K562 (cell line): ENCODE results near the gene MAML3. TPM values are rescaled to one million over a fixed set of nuclear protein-coding genes. Genes with fewer than 3 reads are reported as not detected.

Experiments
- ATAC-seq: fragments of 200-7000 bp; cut with Tn5 transposase; 3 replicates; pipeline ENCODE4 v1.9.1; 2020; ENCODE audit warnings: moderate library complexity
- BruUV-seq: library from RNA; stranded (reverse); fragments of 400-500 nt; replicated peaks from 2 replicates; lab custom pipeline; 2021; lab: Mats Ljungman, UMichigan
- CTCF ChIA-PET: fragments of 300-600 bp; formaldehyde crosslinking; extraction: SDS; loops from one replicate; lab custom pipeline; 2021; ENCODE audit warnings: low intra/inter-chr PET ratio; lab: Yijun Ruan, JAX
- POLR2A ChIA-PET: fragments of 300-600, 350-650 bp; sonication (Branson Sonifier 250); formaldehyde crosslinking; extraction: SDS; loops from one replicate; lab custom pipeline; 2021; ENCODE audit warnings: antibody characterized with exemption, inconsistent platforms; lab: Yijun Ruan, JAX
- DNase-seq, 4 experiments: peaks; one replicate each; pipeline versions ENCODE4 v3.0.0 to v3.0.0-alpha.2; 2011 to 2018; ENCODE audit warnings: low spot score in 3 of 4, mixed read lengths in 3 of 4; ENCODE audit errors: extremely low read depth in 1 of 4
- FAIRE-seq: peaks from 2 replicates; lab custom pipeline; 2011; peaks lifted over from hg19 to GRCh38; lab: Jason Lieb, UNC
- H2AFZ ChIP-seq: 2 replicates; pipeline ENCODE4 v1.6.0; 2011; ENCODE audit warnings: low read depth, low read length, control low read depth, inconsistent platforms
- H3K27ac ChIP-seq: fragments of 200-600 bp; 3 replicates; pipeline ENCODE4 v1.8.0; 2011; ENCODE audit warnings: low read depth, mild to moderate bottlenecking, control low read depth, inconsistent platforms, low read length, moderate library complexity, mixed read lengths; ENCODE audit errors: extremely low read depth
- H3K27me3 ChIP-seq, 2 experiments: fragments of 300-600 bp in 1 of 2; 2 replicates in 1 of 2; 3 replicates in 1 of 2; pipeline versions ENCODE4 v1.6.0 to v1.8.0; 2011; ENCODE audit warnings: inconsistent platforms in 2 of 2, low read length in 2 of 2, mild to moderate bottlenecking in 1 of 2, mixed read lengths in 1 of 2, moderate library complexity in 1 of 2; ENCODE audit not compliant: control insufficient read depth in 2 of 2, insufficient read depth in 2 of 2
- H3K36me3 ChIP-seq: fragments of 300-600 bp; 3 replicates; pipeline ENCODE4 v1.8.0; 2011; ENCODE audit warnings: mild to moderate bottlenecking, low read length, inconsistent platforms; ENCODE audit not compliant: control insufficient read depth, insufficient read depth
- H3K4me1 ChIP-seq, 2 experiments: fragments of 200-600 bp in 1 of 2; replicated peaks in 1 of 2; 2 replicates in 1 of 2; 3 replicates in 1 of 2; pipeline versions ENCODE4 v1.5.1 to v1.8.0; 2011; ENCODE audit warnings: inconsistent platforms in 2 of 2, low read length in 2 of 2, mild to moderate bottlenecking in 1 of 2, mixed read lengths in 1 of 2, moderate library complexity in 1 of 2; ENCODE audit not compliant: control insufficient read depth in 2 of 2, insufficient read depth in 2 of 2
- H3K4me2 ChIP-seq: 2 replicates; pipeline ENCODE4 v1.6.1; 2011; ENCODE audit warnings: low read length, control low read depth, inconsistent platforms, mixed read lengths; ENCODE audit not compliant: insufficient read depth
- H3K4me3 ChIP-seq: fragments of 200-600 bp; sonication (generic), shearing (Covaris generic); 2 replicates; pipeline ENCODE4 v1.5.1; 2016; ENCODE audit warnings: control low read depth, inconsistent platforms
- H3K79me2 ChIP-seq: fragments of 200-600 bp; 3 replicates; pipeline ENCODE4 v1.8.0; 2011; ENCODE audit warnings: low read length, inconsistent platforms; ENCODE audit not compliant: control insufficient read depth, insufficient read depth
- H3K9ac ChIP-seq, 2 experiments: 2 replicates each; pipeline versions ENCODE4 v1.6.0 to v1.6.1; 2011; ENCODE audit warnings: low read depth in 2 of 2, low read length in 2 of 2, control low read depth in 1 of 2, inconsistent platforms in 1 of 2, mild to moderate bottlenecking in 1 of 2, mixed read lengths in 1 of 2; ENCODE audit not compliant: insufficient read depth in 1 of 2
- H3K9me1 ChIP-seq: one replicate; pipeline ENCODE4 v1.6.0; 2011; ENCODE audit warnings: inconsistent platforms, mild to moderate bottlenecking, low read length, moderate library complexity; ENCODE audit not compliant: control insufficient read depth, insufficient read depth
- H3K9me3 ChIP-seq: replicated peaks from 2 replicates; pipeline ENCODE4 v1.5.1; 2011; ENCODE audit warnings: low read depth, low read length, inconsistent platforms; ENCODE audit not compliant: control insufficient read depth, insufficient read depth
- H4K20me1 ChIP-seq: replicated peaks from 2 replicates; pipeline ENCODE4 v1.6.1; 2011; ENCODE audit warnings: low read length, inconsistent platforms, mixed read lengths; ENCODE audit not compliant: control insufficient read depth, insufficient read depth
- GABPA ChIP-seq: fragments of 200-800 bp; sonication (Bioruptor generic); conservative IDR thresholded peaks from 2 replicates; pipeline ENCODE4 v1.6.1; 2016; ENCODE audit warnings: low read depth, missing genetic modification characterization, missing compliant biosample characterization
- HOMEZ ChIP-seq: fragments of 250-450 bp; sonication (Bioruptor Pico); IDR thresholded peaks from 2 replicates; pipeline ENCODE4 v1.4.0; 2020; ENCODE audit warnings: mild to moderate bottlenecking, moderate library complexity
- MYBL2 ChIP-seq, 2 experiments: fragments of 450-650 bp in 1 of 2; sonication (generic) in 1 of 2; formaldehyde crosslinking in 1 of 2; IDR thresholded peaks; 2 replicates each; pipeline versions ENCODE4 v1.6.1 to v1.8.1; 2017 to 2022; ENCODE audit warnings: borderline replicate concordance in 1 of 2, inconsistent platforms in 1 of 2, low read depth in 1 of 2, mild to moderate bottlenecking in 1 of 2, missing genetic modification reagents in 1 of 2, moderate library complexity in 1 of 2
- TAL1 ChIP-seq: fragments of 450-650 bp; IDR thresholded peaks from 2 replicates; pipeline ENCODE4 v1.6.1; 2016; ENCODE audit warnings: mild to moderate bottlenecking
- TRIM28 ChIP-seq: fragments of 450-650 bp; IDR thresholded peaks from 2 replicates; pipeline ENCODE4 v1.6.1; 2017
- ZNF324 ChIP-seq: fragments of 250-450 bp; sonication (Bioruptor Pico); IDR thresholded peaks from 2 replicates; pipeline ENCODE4 v1.4.0; 2020; ENCODE audit warnings: mild to moderate bottlenecking
- WGBS: fragments of 100-300 bp; shearing (Covaris generic); methylation state at CpG from one replicate; pipeline ENCODE4 v1.1.6; 2016; ENCODE audit warnings: low coverage, mixed read lengths; ENCODE audit not compliant: insufficient coverage; ENCODE audit errors: missing lambda C conversion rate; 5-methylcytosine and 5-hydroxymethylcytosine counted together
- in situ Hi-C: fragments of 300-500 bp; cut with MboI; formaldehyde crosslinking; loops from 4 replicates; pipeline ENCODE4 v1.15.0; 2018; ENCODE audit warnings: inconsistent platforms, mixed read lengths
- intact Hi-C: fragments of 100-400 bp; cut with micrococcal nuclease; formaldehyde crosslinking; loops from 2 replicates; pipeline ENCODE4 v1.14.2; 2022
- polyA plus RNA-seq, 8 experiments: library from polyadenylated mRNA; depleted of rRNA in 4 of 8; stranded (reverse) in 5 of 8; unstranded in 3 of 8; fragments of >200 nt; fragmentation: Nextera tagmentation in 2 of 8; fragmentation: Illumina TruSeq in 1 of 8; extraction: Ambion mirVana in 2 of 8; extraction: Trizol in 1 of 8; gene quantifications; 2 replicates each; pipeline versions ENCODE4 v1.2.1 to v1.2.3, GENCODE V29; 2011 to 2014; ENCODE audit warnings: inconsistent platforms in 1 of 8, missing spikeins in 1 of 8
- total RNA-seq, 7 experiments: library from RNA; depleted of rRNA in 6 of 7; stranded (reverse); fragments of >200 nt in 6 of 7; fragmentation: Illumina TruSeq in 2 of 7; extraction: Trizol in 2 of 7; gene quantifications; 2 replicates each; pipeline versions ENCODE4 v1.2.1 to v1.2.3, GENCODE V29; 2011 to 2021; ENCODE audit warnings: low replicate concordance in 1 of 7

MAML3 gene
- total and polyA plus RNA-seq, 9 of the 15 experiments (the other 6 are each of a cell fraction or from before 2014, with no cell fraction given): 0.01 to 0.55 (median 0.25) TPM

- no peaks in the 10 kb centered on the region for H3K36me3 ChIP-seq
- no peaks in the 10 kb centered on the region for H3K79me2 ChIP-seq
- ChIA-PET POLR2A (no interaction called here), CTCF (no interaction called here)
- BruUV-seq: no TSS peak
- H3K9ac ChIP-seq: no peak overlapping the region
- H3K4me1 ChIP-seq: no peaks in the 10 kb centered on the region
- WGBS: under 1% methylated on average over 8 of the region's 8 CpGs
- H3K9me1 ChIP-seq: no peaks in the 10 kb centered on the region
- no peak overlapping the region for H3K4me3 ChIP-seq
- H3K27ac ChIP-seq: no peak overlapping the region
- no peaks in the 10 kb centered on the region for H4K20me1 ChIP-seq
- DNase-seq: no peak
- H2AFZ ChIP-seq: no peak overlapping the region
- H3K9me3 ChIP-seq: no peaks in the 10 kb centered on the region
- TF ChIP-seq GABPA (tag) (no peak), TAL1 (no peak), TRIM28 (no peak), ZNF324 (CRISPR knock-in tag) (no peak), MYBL2 (IDR thresholded peaks at IDR 0.05; ENCODE audit: low read depth) (no peak), MYBL2 (CRISPR knock-in tag; IDR thresholded peaks at IDR 0.05; ENCODE audit: borderline replicate concordance) (no peak), HOMEZ (no peak)
- TF ChIP-seq, all 486 proteins: peak for 0
- intact Hi-C loops (no loop called here), in situ Hi-C loops (no loop called here)
- Histone ChIP-seq H3K27me3 (peaks cover 10 to 17% of the 10 kb centered on the region in 2 experiments), H3K4me2 (no peak overlapping the region)
- ATAC-seq (no peak), FAIRE-seq (no peak)
These were observed 72.2 kb downstream of the MAML3 start for GRCh38 chr4:140081641-140082390.
